NCI-H82 (cell line): ENCODE measurements around the gene UGT8.

Experiments
- DNase-seq: peaks from one replicate; lab custom pipeline; 2025; lab: John Stamatoyannopoulos, UW

UGT8 gene

DNA sequence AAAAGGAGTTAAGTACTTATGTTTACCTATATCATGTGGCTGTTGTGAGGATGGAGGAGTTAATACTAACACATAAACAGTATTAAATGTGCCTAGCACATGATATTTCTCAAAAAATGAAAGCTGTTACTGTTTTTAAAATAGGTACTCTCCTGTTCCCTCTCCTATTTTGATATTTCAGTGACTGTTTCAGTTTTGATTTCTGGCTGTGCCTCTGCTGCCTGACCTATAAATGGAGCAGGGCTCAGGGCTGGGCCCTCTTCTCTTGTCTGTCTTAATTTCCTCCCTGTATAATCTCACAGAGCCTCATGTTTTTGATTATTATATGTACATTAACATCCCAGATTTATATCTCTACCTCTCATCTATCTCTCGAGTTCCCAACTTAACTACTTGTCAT is 93.3 kb downstream of the UGT8 start:
- DNase-seq, result no peak

GRCh38 chr4:114692958-114693357 is 94.4 kb downstream of the UGT8 start:
- DNase-seq, result no peak

DNA sequence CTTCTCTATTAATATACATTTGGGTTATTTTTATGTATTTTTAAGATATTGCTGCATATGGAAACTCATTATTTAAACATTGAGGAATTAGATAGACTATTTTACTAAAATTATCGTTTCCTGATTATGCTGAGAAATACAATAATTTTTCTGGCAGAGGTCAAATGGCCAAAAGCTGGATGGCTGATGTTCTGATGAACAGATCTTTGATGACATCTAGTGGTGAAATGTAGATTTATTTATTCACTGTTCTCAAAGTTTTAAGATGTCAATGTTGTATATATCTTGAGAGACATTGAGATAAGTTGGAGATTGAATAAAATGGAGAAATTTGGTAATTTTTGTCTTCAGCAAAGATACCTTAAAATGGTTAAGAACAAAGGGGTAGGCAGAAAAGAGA is 96.2 kb downstream of the UGT8 start:
- peak; percentile 45 for DNase-seq

GRCh38 chr4:114698231-114698630 is 99.6 kb downstream of the UGT8 start:
- no peak for DNase-seq

DNA sequence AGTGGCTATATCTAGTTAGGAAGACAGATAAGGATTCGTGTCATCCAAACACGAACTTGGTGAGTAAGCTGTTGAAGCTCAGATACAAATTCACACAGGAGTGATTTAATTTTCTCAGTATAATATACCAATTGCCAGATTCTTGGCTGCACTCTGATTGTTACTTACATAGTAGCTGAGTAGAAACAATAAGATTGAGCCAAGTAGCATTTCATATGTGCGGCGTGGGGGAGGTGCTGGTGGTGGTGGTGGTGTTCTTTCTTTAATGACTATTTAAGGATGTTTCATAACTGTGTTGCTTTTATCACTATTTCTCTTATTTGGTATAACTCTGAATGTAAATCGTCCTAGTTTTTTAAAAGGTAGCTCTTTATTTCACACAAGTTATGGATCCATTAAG is 102.9 kb downstream of the UGT8 start:
- DNase-seq, result no peak

GRCh38 chr4:114717432-114717831 is 118.8 kb downstream of the UGT8 start:
- no peak for DNase-seq

DNA sequence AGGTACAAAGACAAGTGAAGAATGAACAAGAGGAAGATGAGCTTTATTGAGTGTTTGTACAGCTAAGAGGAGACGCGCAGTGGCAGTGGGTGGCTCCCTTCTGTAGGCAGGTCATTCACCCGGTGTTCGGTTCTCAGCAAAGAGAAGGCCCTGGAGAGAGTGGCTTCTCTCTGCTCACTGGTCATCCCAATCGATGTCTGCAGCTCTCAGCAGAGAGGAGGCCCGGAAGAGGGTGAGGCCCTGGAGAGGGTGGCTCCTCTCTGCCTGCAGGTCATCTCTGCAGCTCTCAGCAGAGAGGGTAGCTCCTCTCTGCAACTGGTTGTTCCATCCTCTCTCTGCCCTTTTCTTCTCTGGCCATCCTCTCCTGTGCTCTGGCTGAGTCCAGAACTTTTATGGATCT is 126.5 kb downstream of the UGT8 start:
- DNase-seq, result no peak

DNA sequence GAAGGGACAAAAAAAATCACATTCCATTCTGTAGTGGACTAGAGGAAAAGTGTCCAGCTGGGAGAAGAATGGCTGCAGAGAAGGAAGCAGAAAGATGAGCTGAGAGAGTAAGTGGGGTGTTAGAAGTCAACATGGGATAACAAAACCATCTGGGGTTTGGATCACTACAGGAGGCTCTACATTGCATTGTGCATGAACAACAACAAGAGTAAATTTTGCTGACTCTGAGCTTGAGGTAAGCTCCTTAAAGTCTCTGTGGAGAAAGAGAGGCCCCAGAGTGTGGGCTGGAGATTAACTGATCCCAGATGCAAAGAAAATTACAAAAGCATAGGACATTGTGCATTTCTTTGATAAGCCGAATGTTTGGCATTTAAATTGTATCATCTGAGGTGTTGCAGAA is 128.9 kb downstream of the UGT8 start:
- DNase-seq, result peak; percentile 77
